Body of pancreas (tissue), 4 donors: ENCODE results near the gene FBXL17. TPM values are rescaled to one million over a fixed set of nuclear protein-coding genes. Genes with fewer than 3 reads are reported as not detected.

ENCODE experiments used
- ATAC-seq: fragments of 150-250 bp; one replicate; pipeline ENCODE4 v1.9.1; 2016
- DNase-seq, 4 donors: peaks; one replicate each; pipeline ENCODE4 v3.0.0-alpha.2; 2019
- H3K27ac ChIP-seq, 4 donors: fragments of 200-600 bp; sonication (generic); 1 replicate in 3 of 4; 2 replicates in 1 of 4; pipeline versions ENCODE4 v1.5.1 to v1.6.1; 2016 to 2019; ENCODE audit warnings: mild to moderate bottlenecking in 1 of 4, mixed read lengths in 1 of 4, moderate library complexity in 1 of 4
- H3K27me3 ChIP-seq, 2 donors: fragments of 200-600 bp; sonication (generic); one replicate each; pipeline ENCODE4 v1.6.0; 2016; ENCODE audit warnings: mild to moderate bottlenecking in 1 of 2
- H3K36me3 ChIP-seq, 2 donors: fragments of 200-600 bp; sonication (generic); replicated peaks in 1 of 2; 2 replicates each; pipeline ENCODE4 v1.5.1; 2016; ENCODE audit warnings: low read depth in 2 of 2; ENCODE audit not compliant: insufficient read depth in 1 of 2
- H3K4me1 ChIP-seq: fragments of 200-600 bp; sonication (generic); one replicate; pipeline ENCODE4 v1.6.0; 2016
- H3K4me3 ChIP-seq, 2 donors: fragments of 200-600 bp; sonication (generic); 1 replicate in 1 of 2; 2 replicates in 1 of 2; pipeline ENCODE4 v1.5.1; 2016 to 2019
- H3K9me3 ChIP-seq, 3 donors: fragments of 200-600 bp; sonication (generic); 1 replicate in 2 of 3; 2 replicates in 1 of 3; pipeline ENCODE4 v1.5.1; 2016
- POLR2A ChIP-seq, 3 donors: fragments of 450-650 bp; IDR thresholded peaks; one replicate each; pipeline ENCODE4 v1.6.1; 2016; ENCODE audit warnings: antibody characterized with exemption in 3 of 3, mild to moderate bottlenecking in 2 of 3
- WGBS, 2 donors: methylation state at CpG; one replicate each; pipeline ENCODE4 v1.1.5; 2017; 5-methylcytosine and 5-hydroxymethylcytosine counted together
- intact Hi-C: fragments of 100-400 bp; cut with DNase I; formaldehyde crosslinking; loops from one replicate; pipeline ENCODE4 v1.15.1; 2023
- total RNA-seq, 2 donors: library from RNA; depleted of rRNA; stranded (reverse); fragments of >200 nt; gene quantifications; one replicate each; pipeline ENCODE4 v1.1.0, GENCODE V29; 2016
- TF ChIP-seq, protein P1 (sequence below), 7 experiments: fragments of 450-650 bp in 4 of 7; fragments of 200-600 bp in 3 of 7; sonication (generic) in 3 of 7; IDR thresholded peaks; one replicate each; pipeline ENCODE4 v1.5.1; 2016 to 2019; ENCODE audit warnings: antibody characterized with exemption in 7 of 7

The FBXL17 gene
- total RNA-seq, 2 donors from 2014 or later: 5.3 to 13.5 TPM

DNA sequence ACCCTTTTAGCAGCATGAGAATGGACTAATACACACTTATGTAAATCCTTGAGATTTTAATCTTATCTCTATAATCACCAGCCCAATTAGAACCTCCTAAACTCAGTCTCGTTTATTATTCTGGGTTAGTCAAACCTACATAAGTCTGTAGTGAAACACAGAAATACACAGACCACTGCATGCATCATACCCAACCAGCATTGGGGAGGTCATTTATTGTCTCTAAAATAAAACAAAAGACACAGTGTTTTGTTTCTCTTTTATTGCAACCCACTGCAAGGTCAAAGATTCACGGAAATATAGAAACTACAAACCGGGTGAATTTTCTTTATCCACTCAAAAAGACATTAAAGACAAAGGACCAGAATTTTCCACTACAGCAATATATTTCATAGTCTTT, 523.1 kb downstream of the FBXL17 start:
- WGBS, 2 donors: 85 to 89% methylated on average over 3 of the region's 3 CpGs
- Histone ChIP-seq H3K36me3 (no peaks in the 10 kb centered on the region), H3K9me3 (no peaks in the 10 kb centered on the region), H3K27me3 (no peaks in the 10 kb centered on the region), H3K27ac (no peak overlapping the region), H3K4me1 (no peaks in the 10 kb centered on the region), H3K4me3 (no peak overlapping the region)
- ATAC-seq: no peak
- DNase-seq: no peak
- intact Hi-C loops: no loop called here
- TF ChIP-seq, protein P1, sequence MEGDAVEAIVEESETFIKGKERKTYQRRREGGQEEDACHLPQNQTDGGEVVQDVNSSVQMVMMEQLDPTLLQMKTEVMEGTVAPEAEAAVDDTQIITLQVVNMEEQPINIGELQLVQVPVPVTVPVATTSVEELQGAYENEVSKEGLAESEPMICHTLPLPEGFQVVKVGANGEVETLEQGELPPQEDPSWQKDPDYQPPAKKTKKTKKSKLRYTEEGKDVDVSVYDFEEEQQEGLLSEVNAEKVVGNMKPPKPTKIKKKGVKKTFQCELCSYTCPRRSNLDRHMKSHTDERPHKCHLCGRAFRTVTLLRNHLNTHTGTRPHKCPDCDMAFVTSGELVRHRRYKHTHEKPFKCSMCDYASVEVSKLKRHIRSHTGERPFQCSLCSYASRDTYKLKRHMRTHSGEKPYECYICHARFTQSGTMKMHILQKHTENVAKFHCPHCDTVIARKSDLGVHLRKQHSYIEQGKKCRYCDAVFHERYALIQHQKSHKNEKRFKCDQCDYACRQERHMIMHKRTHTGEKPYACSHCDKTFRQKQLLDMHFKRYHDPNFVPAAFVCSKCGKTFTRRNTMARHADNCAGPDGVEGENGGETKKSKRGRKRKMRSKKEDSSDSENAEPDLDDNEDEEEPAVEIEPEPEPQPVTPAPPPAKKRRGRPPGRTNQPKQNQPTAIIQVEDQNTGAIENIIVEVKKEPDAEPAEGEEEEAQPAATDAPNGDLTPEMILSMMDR (IDR thresholded peaks at IDR 0.05): no peak
- TF ChIP-seq POLR2A (IDR thresholded peaks at IDR 0.05): no peak

DNA sequence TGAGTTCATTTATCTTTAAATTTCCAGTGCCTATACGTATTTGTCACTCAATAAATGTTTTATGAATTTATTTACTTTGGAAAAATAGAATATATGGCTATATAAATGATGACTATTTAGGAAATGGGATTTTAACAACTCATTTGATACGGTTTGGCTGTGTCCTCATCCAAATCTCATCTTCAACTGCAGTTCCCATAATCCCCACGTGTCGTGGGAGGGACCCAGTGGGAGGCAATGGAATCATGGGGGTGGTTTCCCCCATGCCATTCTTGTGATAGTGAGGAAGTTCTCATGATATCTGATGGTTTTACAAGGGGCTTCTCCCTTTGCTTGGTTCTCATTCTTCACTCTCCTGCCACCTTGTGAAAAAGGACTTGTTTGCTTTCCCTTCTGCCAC, 523.6 kb downstream of the FBXL17 start:
- no peak overlapping the region for H3K27ac ChIP-seq
- no peaks in the 10 kb centered on the region for H3K9me3 ChIP-seq
- no peaks in the 10 kb centered on the region for H3K36me3 ChIP-seq
- H3K4me3 ChIP-seq: no peak overlapping the region
- no peaks in the 10 kb centered on the region for H3K27me3 ChIP-seq
- no peak for ATAC-seq
- WGBS, 2 donors: 81 to 84% methylated on average over 4 of the region's 4 CpGs
- no peak for TF ChIP-seq POLR2A (IDR thresholded peaks at IDR 0.05)
- TF ChIP-seq, protein P1 (IDR thresholded peaks at IDR 0.05): no peak
- intact Hi-C loops: no loop called here
- no peak for DNase-seq
- no peaks in the 10 kb centered on the region for H3K4me1 ChIP-seq

DNA sequence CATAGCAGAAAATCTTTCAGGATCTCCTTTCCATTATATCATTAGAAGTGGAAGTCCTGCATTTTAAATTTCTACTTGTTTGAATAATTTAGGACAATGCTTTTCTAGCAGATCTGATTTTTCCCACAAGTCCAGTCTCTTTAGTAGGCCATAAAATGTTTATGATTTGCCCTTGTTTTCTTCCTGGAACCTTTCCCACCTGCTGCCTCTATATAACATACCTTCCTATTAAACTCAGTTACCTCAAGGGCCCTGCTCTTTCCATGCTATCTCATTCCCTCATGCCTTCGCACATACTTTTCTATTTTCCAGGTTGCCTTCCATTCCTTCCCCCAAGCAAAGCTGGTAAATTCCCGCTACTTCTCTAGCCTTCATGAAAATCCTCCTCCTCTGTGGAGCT, 524.1 kb downstream of the FBXL17 start:
- no peak for ATAC-seq
- no peak for DNase-seq
- TF ChIP-seq, protein P1 (IDR thresholded peaks at IDR 0.05): no peak
- no peak for TF ChIP-seq POLR2A (IDR thresholded peaks at IDR 0.05)
- Histone ChIP-seq H3K27ac (no peak overlapping the region), H3K27me3 (no peaks in the 10 kb centered on the region), H3K4me1 (no peaks in the 10 kb centered on the region), H3K9me3 (no peaks in the 10 kb centered on the region), H3K4me3 (no peak overlapping the region), H3K36me3 (no peaks in the 10 kb centered on the region)
- intact Hi-C loops: no loop called here
- WGBS, 2 donors: 90 to 100% methylated on average over 2 of the region's 2 CpGs

DNA sequence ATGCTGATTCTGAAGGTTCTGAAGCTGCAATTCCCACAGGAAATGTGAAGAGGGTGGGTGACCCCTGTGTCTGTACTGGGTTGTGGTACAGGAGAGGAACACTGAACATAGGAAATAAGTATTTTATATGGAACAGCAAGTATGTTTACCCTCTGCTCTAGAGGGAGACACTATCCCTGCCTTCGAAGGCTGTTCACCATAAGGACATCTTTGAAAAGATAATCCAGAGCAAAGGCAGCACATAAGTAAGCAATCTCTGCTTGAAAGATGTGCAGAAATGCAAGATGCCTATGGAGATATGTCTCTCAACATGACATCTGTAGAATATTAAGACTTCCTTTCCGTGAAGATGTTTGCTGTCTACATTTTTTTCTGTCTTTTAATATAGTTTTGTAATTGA, 526.7 kb downstream of the FBXL17 start:
- H3K27me3 ChIP-seq: no peaks in the 10 kb centered on the region
- no peak overlapping the region for H3K27ac ChIP-seq
- intact Hi-C loops: no loop called here
- DNase-seq (no peak), ATAC-seq (no peak)
- no peak for TF ChIP-seq POLR2A (IDR thresholded peaks at IDR 0.05)
- TF ChIP-seq, protein P1 (IDR thresholded peaks at IDR 0.05): no peak
- no peak overlapping the region for H3K4me3 ChIP-seq
- no peaks in the 10 kb centered on the region for H3K36me3 ChIP-seq
- WGBS, 2 donors: 47 to 50% methylated on average over 2 of the region's 2 CpGs
- no peaks in the 10 kb centered on the region for H3K4me1 ChIP-seq
- H3K9me3 ChIP-seq: no peaks in the 10 kb centered on the region

DNA sequence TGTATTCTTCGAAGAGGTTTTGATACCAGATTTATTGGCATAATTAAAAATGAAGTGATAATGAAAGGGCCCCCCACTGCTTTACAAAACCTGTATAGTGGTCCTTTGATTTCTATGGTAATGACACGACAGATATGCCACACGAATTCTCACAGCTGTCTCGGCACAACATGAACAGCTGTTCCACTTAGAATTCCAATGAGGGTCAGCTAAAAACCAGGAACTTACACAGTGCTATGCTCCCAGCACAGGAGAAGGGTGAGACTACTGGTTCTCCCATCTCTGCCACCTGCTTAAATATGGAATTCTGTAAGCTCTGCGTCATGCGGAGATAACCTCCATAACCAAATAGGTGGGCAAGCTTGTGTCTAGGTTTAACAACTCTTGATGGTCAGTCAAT, 528.2 kb downstream of the FBXL17 start:
- Histone ChIP-seq H3K4me1 (no peaks in the 10 kb centered on the region), H3K36me3 (no peaks in the 10 kb centered on the region), H3K27me3 (no peaks in the 10 kb centered on the region), H3K27ac (no peak overlapping the region), H3K4me3 (no peak overlapping the region), H3K9me3 (no peaks in the 10 kb centered on the region)
- 83 to 86% methylated on average over 6 of the region's 6 CpGs for WGBS, 2 donors
- ATAC-seq: no peak
- intact Hi-C loops: no loop called here
- TF ChIP-seq, protein P1 (IDR thresholded peaks at IDR 0.05): no peak
- no peak for TF ChIP-seq POLR2A (IDR thresholded peaks at IDR 0.05)
- DNase-seq: no peak
